Right lobe of liver (tissue), 6 donors: ENCODE data around the gene PTPRU. TPM values are rescaled to one million over a fixed set of nuclear protein-coding genes. Genes with fewer than 3 reads are reported as not detected.
"Not testable (repeated sequence)": the region's sequence is repeated elsewhere in the genome, so short reads cannot be mapped to it uniquely, and the experiment has no call there.

ENCODE experiments used
- ATAC-seq, 4 donors: fragments of 200-7000 bp; cut with Tn5 transposase; one replicate each; pipeline ENCODE4 v1.9.1; 2020; ENCODE audit warnings: mild to moderate bottlenecking in 4 of 4, moderate library complexity in 4 of 4
- DNase-seq, 3 donors: peaks; one replicate each; pipeline ENCODE4 v3.0.0-alpha.2; 2020
- H3K27ac ChIP-seq, 3 donors: fragments of 200-600 bp; one replicate each; pipeline ENCODE4 v1.8.0; 2022
- H3K27me3 ChIP-seq, 2 donors: fragments of 200-600 bp; one replicate each; pipeline ENCODE4 v1.8.0; 2022
- H3K36me3 ChIP-seq, 4 donors: fragments of 200-600 bp; sonication (generic) in 1 of 4; one replicate each; pipeline versions ENCODE4 v1.5.1 to v1.8.0; 2017 to 2022; ENCODE audit warnings: control low read depth in 1 of 4
- H3K4me1 ChIP-seq, 4 donors: fragments of 200-600 bp; sonication (generic) in 1 of 4; one replicate each; pipeline versions ENCODE4 v1.5.1 to v1.8.0; 2017 to 2022; ENCODE audit warnings: control low read depth in 1 of 4
- H3K4me3 ChIP-seq, 3 donors: fragments of 200-600 bp; one replicate each; pipeline ENCODE4 v1.8.0; 2022
- H3K9me3 ChIP-seq, 4 donors: fragments of 200-600 bp; sonication (generic) in 1 of 4; one replicate each; pipeline versions ENCODE4 v1.5.1 to v1.8.0; 2017 to 2022; ENCODE audit warnings: control low read depth in 1 of 4
- CTCF ChIP-seq, 4 donors: fragments of 200-600 bp in 3 of 4; fragments of 450-650 bp in 1 of 4; IDR thresholded peaks; one replicate each; pipeline versions ENCODE4 v1.5.1 to v1.8.0; 2016 to 2022; ENCODE audit warnings: antibody characterized with exemption in 4 of 4, mild to moderate bottlenecking in 2 of 4
- POLR2A ChIP-seq: fragments of 450-650 bp; IDR thresholded peaks from one replicate; pipeline ENCODE4 v1.6.1; 2017; ENCODE audit warnings: antibody characterized with exemption, mild to moderate bottlenecking
- WGBS: methylation state at CpG from one replicate; pipeline ENCODE4 v1.1.6; 2018; ENCODE audit warnings: low coverage, low lambda C conversion rate; ENCODE audit not compliant: insufficient coverage; ENCODE audit errors: missing lambda C conversion rate; 5-methylcytosine and 5-hydroxymethylcytosine counted together
- intact Hi-C, 2 donors: fragments of 100-400 bp; cut with DNase I; formaldehyde crosslinking; loops; one replicate each; pipeline versions ENCODE4 v1.11.2 to v1.14.1; 2022
- total RNA-seq, 6 experiments: library from RNA; depleted of rRNA in 2 of 6; stranded (reverse); fragments of >200 nt in 2 of 6; fragmentation: NEBNext Ultra II Directional in 3 of 6; extraction: Animal tissue kit (Norgen Biotek cat#: 25700) in 3 of 6; gene quantifications; one replicate each; pipeline versions ENCODE4 v1.1.0 to v1.2.4, GENCODE V29; 2016 to 2023
- donor health status: DM: no; HTN: yes; CAD: no.
- donor health status: DM: no; HTN: no; CAD: no.
- donor health status: DM: no; HTN: no; CAD: no.
- donor health status: DM: no; HTN: yes; CAD: no.
- donor health status: DM: no; HTN: yes; CAD: no.

Gene PTPRU
- total RNA-seq, 6 experiments from 2014 or later, result 4.8 to 22.3 (median 14.5) TPM

GRCh38 chr1:29213055-29213454 is 23.3 kb upstream of the PTPRU start:
- Histone ChIP-seq H3K36me3 (peaks cover 0 to 29% (median 6%) of the 10 kb centered on the region in 4 donors), H3K4me1 (no peaks in the 10 kb centered on the region), H3K9me3 (no peaks in the 10 kb centered on the region), H3K4me3 (no peak overlapping the region), H3K27me3 (no peaks in the 10 kb centered on the region), H3K27ac (no peak overlapping the region)
- intact Hi-C loops, result no loop called here
- DNase-seq, result no peak
- TF ChIP-seq POLR2A (no peak), CTCF (IDR thresholded peaks at IDR 0.05) (no peak)
- no peak for ATAC-seq
- 100% methylated on average over 3 of the region's 5 CpGs for WGBS

DNA sequence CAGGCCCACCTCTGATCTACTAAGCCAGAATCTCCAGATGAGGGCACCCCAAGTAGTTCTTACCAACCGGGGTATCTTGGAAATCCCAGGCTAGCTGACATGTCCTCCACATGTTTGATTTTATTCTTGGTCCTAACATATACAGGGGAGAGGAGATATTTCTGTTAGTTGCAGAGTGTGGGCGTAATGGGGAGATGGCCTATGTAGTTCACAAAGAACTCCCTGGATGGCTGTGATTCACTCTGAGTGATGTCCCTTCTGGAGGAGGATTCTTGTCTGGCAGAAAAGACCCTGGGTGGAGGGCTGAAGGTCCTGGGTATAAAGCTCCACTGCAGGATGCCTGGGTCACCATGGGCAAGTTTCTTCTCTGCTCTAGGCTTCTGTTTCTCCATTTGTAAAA is 18.7 kb upstream of the PTPRU start:
- Histone ChIP-seq H3K27ac (no peak overlapping the region), H3K9me3 (no peaks in the 10 kb centered on the region), H3K4me3 (no peak overlapping the region), H3K27me3 (no peaks in the 10 kb centered on the region), H3K4me1 (no peaks in the 10 kb centered on the region), H3K36me3 (peaks cover 0 to 20% (median 2%) of the 10 kb centered on the region in 4 donors)
- DNase-seq (no peak), ATAC-seq (no peak)
- no peak for TF ChIP-seq CTCF (IDR thresholded peaks at IDR 0.05)
- intact Hi-C loops, result no loop called here
- WGBS, result 80% methylated on average over 1 of the region's 2 CpGs

- DNase-seq (no peak), ATAC-seq (no peak)
- H3K36me3 ChIP-seq, result peaks cover 0 to 20% (median 2%) of the 10 kb centered on the region in 4 donors
- no peak overlapping the region for H3K27ac ChIP-seq
- no peaks in the 10 kb centered on the region for H3K9me3 ChIP-seq
- no peaks in the 10 kb centered on the region for H3K4me1 ChIP-seq
- intact Hi-C loops, result no loop called here
- H3K27me3 ChIP-seq, result no peaks in the 10 kb centered on the region
- WGBS, result 53% methylated on average over 2 of the region's 2 CpGs
- no peak overlapping the region for H3K4me3 ChIP-seq
- no peak for TF ChIP-seq CTCF (IDR thresholded peaks at IDR 0.05)
- no peak for TF ChIP-seq POLR2A
These were observed 18.1 kb upstream of the PTPRU start for GRCh38 chr1:29218223-29218622.

- peaks cover 0 to 3% (median 0%) of the 10 kb centered on the region in 4 donors for H3K36me3 ChIP-seq
- H3K27ac ChIP-seq, result no peak overlapping the region
- H3K27me3 ChIP-seq, result no peaks in the 10 kb centered on the region
- H3K9me3 ChIP-seq, result no peaks in the 10 kb centered on the region
- no peak for ATAC-seq
- no peak for TF ChIP-seq POLR2A
- no peak for TF ChIP-seq CTCF (IDR thresholded peaks at IDR 0.05)
- intact Hi-C loops, result no loop called here
- H3K4me1 ChIP-seq, result no peaks in the 10 kb centered on the region
- H3K4me3 ChIP-seq, result no peak overlapping the region
- 92% methylated on average over 3 of the region's 3 CpGs for WGBS
- no peak for DNase-seq
These were observed 15.0 kb upstream of the PTPRU start for GRCh38 chr1:29221296-29221695.

DNA sequence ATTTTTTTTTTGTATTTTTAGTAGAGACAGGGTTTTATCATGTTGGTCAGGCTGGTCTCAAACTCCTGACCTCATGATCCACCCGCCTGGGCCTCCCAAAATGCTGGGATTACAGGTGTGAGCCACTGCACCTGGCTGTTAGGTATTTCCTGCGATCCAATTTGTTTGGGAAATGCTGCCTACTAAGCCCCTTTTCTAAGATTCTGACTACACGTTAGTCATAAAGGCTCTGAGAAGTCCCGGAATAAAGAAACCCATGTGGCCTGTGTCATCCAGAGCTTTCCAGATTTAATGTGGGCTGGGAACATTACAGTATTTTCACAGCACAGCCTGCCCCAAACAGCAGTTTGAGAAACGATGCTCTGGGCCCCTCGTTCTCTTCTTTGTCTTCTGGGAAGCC is 14.1 kb upstream of the PTPRU start:
- 89% methylated on average over 6 of the region's 6 CpGs for WGBS
- ATAC-seq, DNase-seq, H3K4me1 ChIP-seq, intact Hi-C loops, H3K4me3 ChIP-seq, H3K36me3 ChIP-seq, H3K27ac ChIP-seq, H3K27me3 ChIP-seq, H3K9me3 ChIP-seq: not testable (repeated sequence)
